Measurements from ENCODE around the gene AKT1. TPM values are rescaled to one million over a fixed set of nuclear protein-coding genes. Genes with fewer than 3 reads are reported as not detected.
"Not testable (repeated sequence)": the region's sequence is repeated elsewhere in the genome, so short reads cannot be mapped to it uniquely, and the experiment has no call there.

The AKT1 gene
- 191 and 261 TPM in 2 replicates for total RNA-seq

DNA sequence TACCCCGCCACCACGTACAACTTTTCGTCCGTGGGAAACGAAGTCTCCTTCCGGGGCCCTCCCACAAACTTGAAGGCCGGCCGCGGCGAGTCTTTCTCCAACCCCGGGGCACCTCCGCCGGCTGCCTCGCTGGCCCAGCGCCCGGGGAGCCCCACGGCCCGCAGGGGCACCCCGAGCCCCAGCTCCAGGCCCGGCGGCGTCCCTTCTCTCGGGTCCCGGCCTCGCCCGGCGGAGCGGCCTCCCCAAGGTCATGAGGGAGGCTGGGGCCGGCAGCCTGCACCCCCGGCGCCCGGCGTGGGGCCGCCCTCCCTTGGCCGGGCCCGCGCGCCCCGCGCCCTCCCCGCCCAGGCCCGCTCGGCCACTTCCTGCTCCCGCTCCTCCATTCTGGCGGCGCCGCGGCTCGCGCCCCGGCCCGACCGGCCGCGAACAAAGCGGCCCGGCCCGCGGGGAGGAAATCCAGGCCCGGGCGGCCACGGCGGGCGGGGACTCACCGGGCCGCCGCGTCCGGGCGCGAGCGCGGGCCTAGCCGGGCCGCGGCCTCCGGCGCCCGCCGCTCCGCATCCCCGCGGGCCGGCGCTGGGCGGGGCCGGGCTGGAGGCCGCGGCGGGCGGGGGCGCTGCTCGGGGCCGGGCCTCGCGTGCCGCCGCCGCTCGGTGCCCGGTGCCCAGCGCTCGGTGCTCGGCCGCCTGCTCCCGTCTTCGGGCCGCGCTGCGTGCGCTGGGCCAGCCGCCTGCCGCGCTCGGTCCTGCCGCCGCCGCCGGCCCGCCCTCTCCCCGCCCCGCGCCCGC, at the start of gene AKT1:
Gene AKT1, minus strand, starts transcription at position 756 of the 788 bp plus-strand sequence. CDS start 3,105 bp downstream, outside the sequence.
- DNase-seq (ENCODE audit: low read depth) = no peak

DNA sequence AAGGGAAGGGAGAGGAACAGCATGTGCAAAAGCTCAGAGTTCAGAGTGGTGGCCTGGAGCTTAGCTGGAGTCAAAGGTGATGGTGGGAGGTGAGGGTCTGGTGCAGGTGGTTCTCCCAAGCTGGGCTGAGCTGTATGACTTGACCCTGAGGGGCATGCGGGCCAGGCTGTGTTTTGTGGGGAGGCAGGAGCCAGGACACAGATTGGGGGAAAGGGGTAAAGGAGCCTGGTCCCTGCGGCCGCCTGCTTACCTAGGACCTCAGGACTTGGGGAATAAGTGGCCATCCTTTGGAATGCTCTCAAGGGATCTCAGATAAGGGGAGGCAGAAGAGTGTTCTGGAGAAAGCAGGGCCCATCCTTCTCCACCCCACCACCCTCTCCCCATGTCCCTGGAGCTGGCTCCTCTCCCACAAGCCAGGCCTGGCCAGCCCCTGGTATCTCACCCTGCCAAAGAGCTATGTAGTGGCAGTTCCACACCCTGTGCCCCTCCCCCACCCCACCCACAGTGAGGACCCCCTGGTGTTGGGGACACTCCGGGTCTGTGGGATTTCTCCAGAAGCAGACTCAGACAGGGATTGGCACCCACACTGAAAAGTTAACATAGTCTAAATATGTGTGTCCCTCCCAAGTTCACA, 49.6 kb upstream of the AKT1 start:
- DNase-seq (ENCODE audit: low read depth) = no peak

DNA sequence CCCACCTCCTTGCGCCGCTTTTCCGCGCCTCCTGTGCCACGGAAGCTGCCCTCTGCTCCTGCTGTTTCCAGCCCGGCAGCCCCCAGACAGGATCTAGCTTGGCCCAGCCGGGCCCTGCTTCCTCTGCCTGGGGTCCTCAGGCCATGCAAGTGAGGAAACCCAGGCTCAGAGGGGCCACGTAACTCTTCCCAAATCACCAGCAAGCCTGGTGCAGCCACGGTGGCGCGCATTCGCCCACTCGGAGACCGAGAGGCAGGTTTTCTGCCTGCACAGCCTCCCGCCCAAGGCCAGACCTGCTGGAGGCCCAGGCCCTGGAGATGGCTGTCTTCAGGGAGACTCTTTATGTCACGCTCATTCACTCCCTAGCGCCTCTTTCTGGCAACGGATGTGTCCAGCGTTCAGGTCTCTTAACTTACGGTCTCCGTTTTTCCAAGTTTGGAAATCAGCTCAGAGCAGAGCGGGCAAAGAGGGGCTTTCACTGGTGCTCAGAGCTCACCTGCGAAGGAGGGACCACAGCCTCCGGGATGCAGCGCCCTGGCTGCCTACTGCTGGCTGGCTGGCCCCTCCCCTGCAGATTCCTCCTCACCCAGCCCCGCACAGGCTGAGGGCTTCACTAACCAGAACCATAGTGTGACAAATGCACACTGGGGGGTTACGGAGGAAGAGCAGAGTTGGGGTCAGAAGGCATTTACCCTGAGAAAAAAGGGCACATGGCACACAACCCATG, 48.9 kb upstream of the AKT1 start:
- no peak for DNase-seq (ENCODE audit: low read depth)

DNA sequence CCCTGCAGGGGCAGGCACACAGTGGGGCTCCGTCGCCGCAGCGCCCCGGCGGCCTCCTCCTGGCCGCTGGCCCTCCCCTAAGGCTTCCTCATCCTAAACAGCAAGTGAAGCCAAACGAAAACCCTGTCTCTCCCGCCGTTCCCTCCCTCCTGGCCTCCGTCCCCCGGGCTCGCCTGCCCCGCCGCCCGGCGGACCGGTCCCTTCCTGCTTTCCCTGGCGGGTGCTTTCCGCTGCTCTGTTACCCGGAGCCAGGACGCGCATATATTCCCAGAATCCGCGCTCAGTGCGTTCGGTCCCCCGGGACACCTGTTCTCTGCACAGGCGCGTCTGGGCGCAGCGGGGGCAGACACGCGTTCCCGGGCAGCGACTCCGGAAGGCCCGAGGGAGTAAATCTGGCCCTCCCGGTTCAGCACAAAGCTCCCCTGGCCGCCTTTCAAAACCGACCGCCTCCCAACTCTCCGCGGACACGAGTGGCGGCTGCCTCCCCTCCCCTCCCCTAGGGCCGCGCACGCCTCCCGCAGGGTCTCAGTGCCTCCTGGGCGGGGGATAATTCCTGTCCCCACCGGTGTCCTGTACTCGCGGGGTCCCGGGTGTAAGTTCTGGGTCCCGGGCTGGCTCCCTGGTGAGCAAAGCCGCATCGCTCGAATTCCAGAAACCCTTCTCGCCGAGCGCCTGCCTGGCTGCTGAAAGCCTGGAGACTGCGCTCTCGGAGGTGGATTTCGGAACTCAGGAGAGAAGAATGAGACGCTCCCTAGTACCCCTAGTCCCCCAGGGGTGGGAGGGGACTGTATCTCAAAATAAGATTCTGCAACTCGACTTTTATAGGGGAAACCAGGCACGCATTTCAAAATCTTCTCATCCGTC, 48.1 kb upstream of the AKT1 start:
- DNase-seq (ENCODE audit: low read depth) = no peak

DNA sequence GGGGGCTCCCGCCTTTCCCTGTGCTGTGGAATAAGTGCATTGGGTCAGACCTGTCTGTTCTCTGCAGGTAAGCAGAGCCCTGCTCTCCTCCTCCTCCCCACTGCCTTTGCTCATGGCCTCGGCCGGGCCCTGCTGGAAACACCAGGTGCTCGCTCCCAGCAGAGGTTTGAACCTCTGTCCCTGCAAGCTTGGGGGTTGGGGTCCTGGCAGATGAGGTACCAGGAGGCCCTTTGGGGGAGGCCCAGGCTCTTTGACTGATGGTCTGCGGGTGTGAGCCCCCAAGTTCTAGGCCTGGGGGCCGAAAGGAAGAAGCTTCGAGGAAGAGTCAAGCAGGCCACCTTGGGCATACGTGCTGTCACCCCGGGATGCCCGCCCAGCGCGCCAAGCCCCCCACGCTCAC, 47.5 kb upstream of the AKT1 start:
- DNase-seq (ENCODE audit: low read depth) = no peak

DNA sequence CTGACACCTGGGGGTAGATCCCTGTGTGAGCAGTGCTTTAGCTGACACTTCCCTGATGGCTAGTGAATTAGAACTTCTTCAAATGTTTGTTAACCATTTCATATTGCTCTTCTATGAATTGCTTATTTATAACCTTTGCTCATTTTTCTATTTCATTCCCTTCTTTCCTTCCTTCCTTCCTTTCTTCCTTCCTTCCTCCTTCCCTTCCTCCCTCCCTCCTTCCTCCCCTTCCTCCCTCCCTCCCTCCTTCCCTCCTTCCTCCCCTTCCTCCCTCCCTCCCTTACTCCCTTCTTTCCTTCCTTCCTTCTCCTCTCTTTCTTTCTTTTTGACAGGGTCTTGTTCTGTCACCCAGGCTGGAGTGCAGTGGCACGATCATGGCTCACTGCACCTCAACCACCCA, 46.2 kb upstream of the AKT1 start:
- DNase-seq (ENCODE audit: low read depth) = no peak

DNA sequence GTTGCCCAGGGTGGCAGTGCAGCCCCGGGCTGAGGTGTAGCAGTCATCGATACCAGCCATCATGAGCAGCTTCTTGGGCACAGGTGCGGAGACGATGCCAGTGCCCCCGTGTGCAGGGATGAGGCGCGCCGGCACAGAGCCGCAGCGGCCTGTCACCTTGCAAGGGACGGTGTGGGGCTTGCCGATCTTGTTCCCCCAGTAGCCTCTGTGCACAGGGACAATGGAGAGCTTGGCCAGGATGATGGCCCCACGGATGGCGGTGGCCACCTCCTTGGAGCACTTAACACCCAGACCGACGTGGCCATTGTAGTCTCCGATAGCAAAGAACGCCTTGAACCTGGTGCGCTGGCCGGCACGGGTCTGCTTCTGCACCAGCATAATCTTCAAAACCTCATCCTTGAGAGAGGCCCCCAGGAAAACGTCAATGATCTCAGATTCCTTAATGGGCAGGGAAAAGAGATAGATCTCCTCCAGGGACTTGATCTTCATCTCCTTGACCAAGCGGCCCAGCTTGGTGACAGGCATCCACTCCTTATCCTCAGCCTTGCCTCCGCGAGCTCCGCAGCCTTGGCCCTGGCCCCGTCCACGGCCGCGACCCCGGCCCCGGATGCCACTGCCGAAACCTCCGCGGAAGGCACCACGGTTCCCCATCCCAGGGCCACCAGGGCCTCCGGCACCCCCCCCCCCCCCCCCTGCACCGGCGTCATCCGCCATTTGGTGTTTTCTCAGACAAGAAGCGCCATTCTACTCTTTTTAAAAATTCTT, 40.8 kb upstream of the AKT1 start:
- not testable (repeated sequence) for DNase-seq (ENCODE audit: low read depth)

DNA sequence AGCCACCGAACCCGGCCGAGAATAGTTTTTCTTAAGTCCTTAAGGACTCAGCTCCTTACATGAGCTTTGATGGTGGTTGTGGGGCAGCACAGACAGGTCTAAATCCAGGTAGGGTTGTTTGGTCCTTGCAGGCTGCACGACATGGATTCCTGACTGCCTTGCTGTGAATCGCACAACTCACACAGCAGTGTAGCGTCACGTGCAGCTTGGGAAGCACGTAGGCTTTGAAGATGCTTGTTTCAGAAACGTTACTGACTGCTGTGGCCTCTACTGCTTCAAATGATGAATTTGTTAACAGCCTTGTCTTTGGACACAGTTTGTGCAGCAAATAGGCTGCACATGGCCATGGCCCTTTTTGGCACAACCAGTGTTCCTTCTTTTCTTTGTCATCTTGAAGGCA, 35.2 kb upstream of the AKT1 start:
- DNase-seq (ENCODE audit: low read depth) = no peak

DNA sequence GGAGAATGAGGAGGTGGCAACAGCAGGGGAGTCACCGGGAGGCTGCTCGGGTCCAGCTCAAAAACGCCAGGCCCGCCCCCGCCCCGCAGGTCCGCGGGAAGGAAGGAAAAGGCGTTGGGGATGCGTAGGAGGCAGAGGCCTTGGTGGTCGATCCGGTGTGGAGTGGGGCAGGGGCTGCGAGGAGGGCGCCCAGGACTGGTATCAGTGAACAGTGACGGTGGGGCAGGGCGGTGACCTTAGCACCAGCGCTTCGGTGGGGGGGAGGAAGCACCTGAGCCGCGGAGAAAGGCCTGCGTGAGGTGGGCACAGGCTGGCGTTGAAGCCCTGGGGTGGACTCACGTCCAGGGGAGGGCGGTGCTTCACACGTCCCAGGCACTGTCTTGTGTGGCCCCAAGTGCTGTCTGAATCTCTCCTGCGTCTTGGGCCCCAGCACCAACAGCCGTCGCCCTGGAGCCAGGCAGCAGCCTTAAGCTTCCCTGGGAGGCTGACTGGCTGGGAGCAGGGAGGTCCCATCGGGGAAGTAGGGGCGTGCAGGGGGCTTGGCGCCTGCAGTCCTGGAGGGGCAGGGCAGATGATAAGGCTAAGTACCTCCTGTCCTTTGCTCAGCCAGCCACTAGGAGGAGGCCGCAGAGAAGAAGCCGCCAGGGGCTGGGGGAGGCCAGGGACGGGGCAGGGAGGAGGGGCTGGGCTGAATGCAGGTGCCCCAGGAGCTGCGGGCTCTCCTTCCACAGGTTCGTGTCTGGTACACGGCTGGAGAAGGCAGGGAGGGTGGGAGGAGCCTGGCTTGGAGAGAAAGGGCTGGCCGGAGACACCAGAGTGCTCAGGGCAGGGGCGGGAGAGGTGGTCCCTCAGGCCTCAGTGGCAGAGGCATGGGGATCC, 31.9 kb upstream of the AKT1 start:
- no peak for DNase-seq (ENCODE audit: low read depth)

DNA sequence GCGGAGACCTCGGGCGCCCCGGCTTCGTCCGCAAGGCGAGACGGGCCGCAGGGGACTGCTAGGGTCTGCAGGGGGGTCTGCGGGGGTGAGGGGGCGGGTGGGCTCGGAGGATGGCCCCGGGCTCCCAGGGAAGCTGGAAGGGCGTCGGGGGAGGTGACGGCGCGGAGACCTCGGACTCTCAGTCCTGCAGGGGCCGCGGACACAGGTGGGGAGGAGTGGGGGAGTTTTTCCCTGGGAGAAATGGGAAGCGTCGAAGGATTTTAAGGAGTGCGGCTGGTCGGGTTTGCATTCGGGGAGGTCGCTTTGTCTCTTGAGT, 31.3 kb upstream of the AKT1 start:
- DNase-seq (ENCODE audit: low read depth) = no peak

DNA sequence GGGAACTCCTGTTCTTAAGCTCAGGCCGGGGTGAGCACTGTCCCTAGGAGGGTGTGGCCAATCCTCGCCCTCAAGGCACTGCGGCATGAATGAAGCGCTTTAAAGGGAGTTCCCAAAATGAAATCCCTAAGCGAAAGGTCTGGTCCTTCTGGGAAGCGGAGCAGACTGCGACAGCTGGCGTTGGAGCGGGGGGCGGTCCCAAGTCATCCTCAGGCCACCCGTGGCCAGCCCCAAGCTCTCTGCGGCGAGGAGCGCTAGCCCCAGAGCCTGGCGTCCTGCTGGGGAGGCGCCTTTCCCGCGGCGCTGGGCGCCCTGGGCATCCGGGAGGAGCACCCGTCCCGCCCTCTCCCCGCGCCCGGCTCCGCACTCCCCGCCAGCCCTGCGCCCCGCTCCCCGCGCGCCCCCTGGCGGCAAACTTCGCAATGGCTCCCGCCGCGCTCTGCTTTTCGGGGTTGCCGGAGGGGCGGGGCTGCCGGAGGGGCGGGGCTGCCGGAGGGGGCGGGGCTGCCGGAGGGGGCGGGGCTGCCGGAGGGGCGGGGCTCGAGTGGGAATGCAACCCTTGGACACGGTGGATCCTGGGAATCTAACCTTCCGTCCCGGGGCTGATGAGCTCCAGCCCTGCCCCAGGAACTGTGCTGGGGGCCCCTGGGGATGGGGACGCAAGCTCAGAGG, 30.8 kb upstream of the AKT1 start:
- DNase-seq (ENCODE audit: low read depth) = no peak

DNA sequence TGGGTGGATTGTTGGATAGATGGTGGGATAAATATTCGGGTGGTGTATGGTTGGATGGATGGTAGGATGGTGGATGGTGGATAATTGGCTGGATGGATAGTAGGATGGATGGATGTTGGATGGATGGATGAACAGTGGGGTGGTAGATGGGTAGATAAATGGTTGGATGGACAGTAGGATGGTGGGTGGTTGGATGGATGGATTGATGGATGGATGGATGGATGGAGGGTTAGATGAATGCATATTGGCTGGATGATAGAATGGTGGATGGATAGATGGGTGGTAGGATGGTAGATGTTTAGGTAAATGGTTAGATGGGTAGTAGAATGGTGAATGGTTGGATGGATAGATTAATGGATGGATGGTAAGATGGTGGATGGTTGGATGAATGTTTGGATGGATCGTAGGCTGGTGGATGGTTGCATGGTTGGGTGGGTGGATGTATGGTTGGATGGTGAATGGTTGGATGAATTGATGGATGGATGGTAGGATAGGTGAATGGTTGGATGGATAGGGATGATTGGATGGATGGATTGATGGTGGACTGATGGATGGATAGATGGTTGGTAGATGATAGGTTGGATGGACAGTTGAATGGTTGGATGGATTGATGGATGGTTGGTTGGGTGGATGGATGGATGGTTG, 28.9 kb upstream of the AKT1 start:
- DNase-seq (ENCODE audit: low read depth) = no peak

DNA sequence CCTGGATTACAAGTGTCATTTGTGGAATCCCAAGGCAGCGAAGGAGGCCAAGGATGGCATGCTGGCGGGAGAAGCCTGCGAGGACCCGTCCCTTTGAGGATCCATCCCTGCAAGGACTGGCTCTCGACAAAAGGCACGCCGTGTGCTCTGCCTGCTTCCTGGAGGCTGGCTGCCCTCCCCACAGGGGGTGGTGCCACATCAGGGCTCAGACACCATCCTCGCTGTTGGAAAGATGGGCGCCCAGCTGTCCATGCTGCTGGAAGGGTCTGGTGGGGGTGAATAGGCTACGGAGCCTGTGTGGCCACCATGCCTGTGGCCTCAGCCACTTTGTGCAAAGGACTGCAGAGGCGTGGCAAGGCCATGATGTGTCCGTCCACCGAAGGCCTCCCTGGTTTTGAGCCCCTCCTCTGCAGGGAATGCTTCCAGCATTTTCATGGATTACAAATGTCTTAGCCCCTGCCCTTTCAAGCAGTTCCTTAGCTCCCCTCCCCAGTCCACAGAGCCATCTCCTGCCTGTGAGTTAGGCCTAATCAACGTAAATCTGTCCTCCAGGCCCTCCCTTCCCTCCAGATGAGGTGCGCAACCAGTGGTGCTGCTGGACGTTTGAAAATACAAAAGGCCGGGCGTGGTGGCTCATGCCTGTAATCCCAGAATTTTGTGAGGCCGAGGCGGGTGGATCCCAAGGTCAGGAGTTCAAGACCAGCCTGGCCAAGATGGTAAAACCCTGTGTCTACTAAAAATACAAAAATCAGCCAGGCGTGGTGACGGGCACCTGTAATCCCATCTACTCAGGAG, 27.5 kb upstream of the AKT1 start:
- no peak for DNase-seq (ENCODE audit: low read depth)

DNA sequence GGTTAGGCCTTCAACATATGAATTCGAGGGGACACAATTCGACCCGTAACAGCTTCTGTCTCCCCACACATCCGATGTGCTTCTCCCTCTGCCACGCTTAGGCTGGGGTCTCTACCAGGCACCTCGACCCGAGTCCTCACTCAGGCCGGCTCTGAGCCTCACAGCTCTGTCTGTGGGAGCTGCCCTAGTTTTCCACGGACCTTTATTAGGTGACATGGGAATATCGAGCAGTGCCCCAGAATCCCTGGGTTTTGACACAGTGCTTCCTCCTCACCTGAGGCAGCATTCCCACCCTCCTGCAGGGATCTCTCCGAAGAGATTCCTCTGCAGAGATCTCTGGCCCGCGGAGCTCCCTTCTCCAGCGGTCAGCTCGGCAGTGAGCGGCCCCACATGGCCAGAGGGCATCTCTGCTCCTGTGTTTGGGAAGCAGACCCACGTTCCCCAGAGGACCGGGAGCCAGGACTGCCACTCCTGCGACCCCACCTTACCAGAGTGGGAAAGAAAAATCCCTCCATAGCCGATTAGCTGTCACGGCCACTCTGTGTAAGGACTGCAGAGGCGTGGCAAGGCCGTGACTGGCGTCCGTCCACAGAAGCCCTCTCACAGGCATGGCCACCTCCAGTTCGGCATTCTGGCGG, 26.5 kb upstream of the AKT1 start:
- DNase-seq (ENCODE audit: low read depth) = no peak

DNA sequence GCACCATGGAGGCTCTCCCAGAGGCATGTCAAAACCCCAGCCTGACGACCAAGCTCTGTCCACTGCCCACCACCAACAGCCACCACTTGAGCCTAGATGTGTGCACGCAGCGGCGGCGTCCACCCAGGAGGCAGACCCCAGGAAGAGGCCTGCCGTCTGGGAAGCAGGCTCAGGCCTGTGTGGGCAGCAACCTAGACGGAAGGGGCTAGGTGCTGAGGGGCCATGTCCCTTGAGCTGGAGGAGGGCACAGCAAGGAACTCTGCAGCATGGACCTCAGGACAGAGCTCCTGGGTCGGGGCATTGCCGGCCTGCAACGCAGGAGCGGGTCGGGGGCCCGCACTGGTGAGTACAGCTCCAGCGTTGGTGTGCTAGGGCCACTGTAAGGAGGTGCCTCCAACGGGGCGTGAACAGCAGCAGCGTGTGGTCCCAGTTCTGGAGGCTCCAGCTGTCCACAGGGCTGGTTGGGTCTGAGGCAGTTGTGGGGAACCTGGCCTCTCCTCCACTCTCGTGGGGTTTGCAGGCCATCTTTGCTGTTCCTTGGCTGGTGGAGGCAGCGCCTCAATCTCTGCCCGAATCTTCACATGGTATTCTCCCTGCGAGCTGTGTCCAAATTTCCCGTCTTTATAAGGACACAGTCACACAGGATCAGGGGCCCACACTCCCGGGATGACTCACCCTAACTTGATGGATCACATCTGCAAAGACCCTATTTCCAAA, 25.8 kb upstream of the AKT1 start:
- no peak for DNase-seq (ENCODE audit: low read depth)

DNA sequence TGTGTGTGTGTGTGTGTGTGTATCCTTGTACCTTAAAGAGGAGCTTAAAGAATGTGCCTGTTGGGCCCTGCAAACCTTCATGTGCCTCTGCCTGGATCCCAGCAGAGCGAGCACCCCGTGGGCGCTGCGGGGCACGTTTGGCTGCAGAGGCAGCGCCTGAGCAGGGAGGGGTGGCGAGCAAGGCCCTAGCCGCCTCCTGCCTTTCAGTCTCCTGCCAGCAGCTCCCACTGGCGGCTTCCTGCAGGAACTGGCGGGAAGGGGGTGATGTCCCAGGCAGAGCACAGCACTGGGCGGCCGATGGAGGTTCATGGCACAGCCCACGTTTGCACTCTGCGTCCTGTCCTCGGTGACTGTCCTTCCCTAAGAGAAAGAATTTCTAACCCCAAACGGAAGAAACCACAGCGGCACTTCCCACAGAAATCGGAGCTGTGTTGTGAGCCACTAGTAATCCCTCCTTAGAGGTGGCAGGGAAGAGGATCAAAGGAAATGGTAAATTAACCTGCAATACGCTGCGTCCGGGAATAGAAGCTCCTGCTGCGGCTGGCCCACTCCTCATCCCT, 25.2 kb upstream of the AKT1 start:
- DNase-seq (ENCODE audit: low read depth) = peak; percentile 54

DNA sequence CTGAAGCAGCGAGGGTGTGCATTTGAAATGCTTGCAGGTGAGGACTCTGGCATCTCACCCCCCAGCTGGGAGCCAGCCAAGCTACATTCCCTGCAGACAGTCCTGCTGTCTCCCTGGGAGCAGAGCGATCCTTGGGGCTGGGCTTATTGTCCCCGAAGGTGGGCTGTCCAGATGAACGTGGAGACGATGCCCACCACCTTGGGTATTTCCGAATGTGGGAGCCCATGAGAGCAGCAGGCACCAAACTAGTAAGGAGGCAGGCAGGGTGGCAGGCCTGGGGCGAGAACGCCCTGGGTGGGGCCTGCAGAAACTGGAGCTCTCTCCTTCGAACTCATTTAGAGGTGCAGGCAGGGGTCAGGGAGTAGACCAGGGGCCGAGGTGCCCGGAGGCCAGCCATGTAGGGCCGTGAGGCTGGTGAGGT, 23.8 kb upstream of the AKT1 start:
- no peak for DNase-seq (ENCODE audit: low read depth)
